Central memory CD8-positive, alpha-beta T cell (primary cell): ENCODE data around the gene ATIC.

ENCODE experiments used
- ATAC-seq: fragments of 150-1000 bp; cut with Tn5 transposase; replicated peaks from 2 replicates; pipeline ENCODE4 v1.10.0; 2022; ENCODE audit warnings: mild to moderate bottlenecking, moderate FRiP score, moderate number of reproducible peaks; ENCODE audit not compliant: poor library complexity, severe bottlenecking; ENCODE audit errors: extremely low read depth
- DNase-seq, 2 donors: peaks; one replicate each; pipeline ENCODE4 v3.0.0; 2021; ENCODE audit warnings: low spot score in 2 of 2
- H3K27ac Mint-ChIP-seq: one replicate; pipeline ENCODE4 v1.8.0; 2022; ENCODE audit warnings: low read depth, mild to moderate bottlenecking, moderate library complexity, mixed read lengths
- H3K27me3 Mint-ChIP-seq: one replicate; pipeline ENCODE4 v1.8.0; 2022; ENCODE audit warnings: mixed read lengths
- H3K36me3 Mint-ChIP-seq: one replicate; pipeline ENCODE4 v1.8.0; 2022; ENCODE audit warnings: mild to moderate bottlenecking, moderate library complexity, mixed read lengths; ENCODE audit not compliant: insufficient read depth
- H3K4me1 Mint-ChIP-seq: one replicate; pipeline ENCODE4 v1.8.0; 2022; ENCODE audit warnings: mixed read lengths
- H3K4me3 Mint-ChIP-seq: one replicate; pipeline ENCODE4 v1.8.0; 2022; ENCODE audit warnings: mild to moderate bottlenecking, moderate library complexity, mixed read lengths
- H3K9me3 Mint-ChIP-seq: one replicate; pipeline ENCODE4 v1.8.0; 2022; ENCODE audit warnings: mixed read lengths

The ATIC gene

DNA sequence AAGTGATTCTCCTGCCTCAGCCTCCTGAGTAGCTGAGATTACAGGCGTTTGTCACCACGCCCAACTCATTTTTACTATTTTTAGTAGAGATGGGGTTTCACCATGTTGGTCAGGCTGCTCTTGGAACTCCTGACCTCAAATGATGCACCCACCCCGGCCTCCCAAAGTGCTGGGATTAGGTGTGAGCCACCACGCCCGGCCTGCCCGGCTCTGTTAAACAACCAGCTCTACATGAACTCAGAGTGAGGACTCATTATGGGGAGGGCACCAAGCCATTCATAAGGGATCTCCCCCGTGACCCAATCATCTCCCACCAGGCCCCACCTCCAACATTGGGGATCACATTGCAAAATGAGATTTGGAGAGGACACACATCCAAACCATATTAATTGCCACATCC is 8.8 kb downstream of the ATIC start:
- Mint-ChIP-seq H3K27ac (no peak overlapping the region), H3K4me3 (no peak overlapping the region), H3K36me3 (peaks cover 50% of the 10 kb centered on the region), H3K4me1 (peaks cover 41% of the 10 kb centered on the region), H3K27me3 (no peaks in the 10 kb centered on the region), H3K9me3 (no peaks in the 10 kb centered on the region)
- no peak for DNase-seq
- ATAC-seq = no peak

- Mint-ChIP-seq H3K27me3 (no peaks in the 10 kb centered on the region), H3K4me1 (peaks cover 53% of the 10 kb centered on the region), H3K9me3 (no peaks in the 10 kb centered on the region), H3K36me3 (peaks cover 68% of the 10 kb centered on the region), H3K27ac (no peak overlapping the region), H3K4me3 (no peak overlapping the region)
- ATAC-seq (no peak), DNase-seq (no peak)
Observed at GRCh38 chr2:215324811-215325210, 13.0 kb downstream of the ATIC start.

DNA sequence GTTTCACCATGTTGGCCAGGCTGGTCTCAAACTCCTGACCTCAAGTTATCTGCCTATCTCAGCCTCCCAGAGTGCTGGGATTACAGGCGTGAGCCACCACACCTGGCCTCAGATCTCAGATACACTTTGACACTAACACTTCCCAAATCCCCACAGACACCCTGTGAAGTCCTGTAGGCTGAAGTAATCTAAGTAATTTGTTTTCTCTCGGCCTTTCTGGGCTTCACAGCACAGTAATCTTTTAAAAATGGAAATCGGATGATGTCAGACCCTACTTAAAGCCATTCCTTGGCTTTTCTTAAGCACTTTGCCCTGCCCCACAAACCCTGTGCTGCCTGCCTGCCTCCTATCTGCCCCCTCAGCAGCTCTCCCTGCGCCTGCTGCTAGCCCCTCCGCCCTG is 16.2 kb downstream of the ATIC start:
- Mint-ChIP-seq H3K9me3 (no peaks in the 10 kb centered on the region), H3K27me3 (no peaks in the 10 kb centered on the region), H3K36me3 (peaks cover 67% of the 10 kb centered on the region), H3K27ac (no peak overlapping the region), H3K4me1 (peaks cover 53% of the 10 kb centered on the region), H3K4me3 (no peak overlapping the region)
- no peak for DNase-seq
- no peak for ATAC-seq

GRCh38 chr2:215332872-215333595 is 21.2 kb downstream of the ATIC start:
- H3K27ac Mint-ChIP-seq = no peak overlapping the region
- H3K27me3 Mint-ChIP-seq = no peaks in the 10 kb centered on the region
- peaks cover 30% of the 10 kb centered on the region for H3K4me1 Mint-ChIP-seq
- DNase-seq (no peak), ATAC-seq (no peak)
- no peak overlapping the region for H3K4me3 Mint-ChIP-seq
- no peaks in the 10 kb centered on the region for H3K9me3 Mint-ChIP-seq
- H3K36me3 Mint-ChIP-seq = peaks cover 67% of the 10 kb centered on the region

DNA sequence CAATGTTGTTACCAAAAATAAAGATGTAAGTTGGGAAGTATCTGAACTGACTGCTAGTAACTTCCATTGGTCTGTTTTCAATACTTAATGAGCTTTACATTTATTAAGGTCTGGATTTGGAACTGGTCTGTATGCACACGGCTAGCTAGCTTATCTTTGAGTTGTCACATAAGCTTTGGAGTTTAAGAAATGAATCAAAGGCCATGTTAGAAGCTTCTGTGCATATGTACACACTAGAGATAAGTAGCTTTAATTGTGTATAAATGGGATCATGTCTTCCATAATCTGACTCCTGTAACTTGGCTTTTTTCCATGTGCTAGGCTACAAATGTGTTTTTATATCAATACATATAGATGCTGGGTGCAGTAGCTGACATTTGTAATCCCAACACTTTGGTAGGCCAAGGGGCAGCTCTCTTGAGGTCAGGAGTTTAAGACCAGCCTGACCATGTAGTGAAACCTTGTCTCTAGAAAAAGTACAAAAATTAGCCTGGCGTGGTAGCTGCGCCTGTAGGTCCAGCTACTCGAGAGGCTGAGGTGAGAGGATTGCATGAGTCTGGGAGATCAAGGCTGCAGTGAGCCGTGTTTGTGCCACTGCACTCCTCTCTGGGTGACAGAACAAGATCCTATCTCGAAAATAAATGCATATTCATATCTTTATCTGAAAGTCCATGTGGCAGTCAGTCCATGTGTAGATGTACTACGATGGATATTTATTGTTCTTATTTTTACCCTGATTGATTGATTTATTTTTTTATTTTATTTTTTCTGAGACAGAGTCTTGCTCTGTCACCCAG is 27.2 kb downstream of the ATIC start:
- H3K4me1 Mint-ChIP-seq = no peaks in the 10 kb centered on the region
- H3K27me3 Mint-ChIP-seq = no peaks in the 10 kb centered on the region
- DNase-seq = no peak
- H3K9me3 Mint-ChIP-seq = no peaks in the 10 kb centered on the region
- ATAC-seq = no peak
- no peak overlapping the region for H3K27ac Mint-ChIP-seq
- peaks cover 73% of the 10 kb centered on the region for H3K36me3 Mint-ChIP-seq
- H3K4me3 Mint-ChIP-seq = no peak overlapping the region

DNA sequence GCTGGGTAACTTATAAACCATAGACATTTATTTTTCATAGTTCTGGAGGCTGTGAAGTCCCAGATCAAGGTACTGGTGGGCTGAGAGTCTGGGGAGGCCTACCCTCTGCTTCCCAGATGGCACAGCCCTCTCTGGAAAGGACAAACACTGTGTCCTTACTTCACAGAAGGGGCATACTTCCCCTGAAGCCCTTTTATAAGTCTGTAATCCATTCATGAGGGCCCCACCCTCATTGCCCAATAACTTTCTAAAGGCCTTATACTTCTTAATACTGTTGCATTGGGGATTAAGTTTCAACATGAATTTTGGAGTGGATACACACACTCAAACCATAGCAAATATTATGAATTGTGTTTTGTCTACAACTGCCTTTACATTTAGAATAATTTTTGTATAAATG is 36.0 kb downstream of the ATIC start:
- Mint-ChIP-seq H3K4me3 (no peak overlapping the region), H3K27me3 (no peaks in the 10 kb centered on the region), H3K4me1 (no peaks in the 10 kb centered on the region), H3K27ac (no peak overlapping the region), H3K36me3 (peaks cover 52% of the 10 kb centered on the region), H3K9me3 (no peaks in the 10 kb centered on the region)
- ATAC-seq (no peak), DNase-seq (no peak)

DNA sequence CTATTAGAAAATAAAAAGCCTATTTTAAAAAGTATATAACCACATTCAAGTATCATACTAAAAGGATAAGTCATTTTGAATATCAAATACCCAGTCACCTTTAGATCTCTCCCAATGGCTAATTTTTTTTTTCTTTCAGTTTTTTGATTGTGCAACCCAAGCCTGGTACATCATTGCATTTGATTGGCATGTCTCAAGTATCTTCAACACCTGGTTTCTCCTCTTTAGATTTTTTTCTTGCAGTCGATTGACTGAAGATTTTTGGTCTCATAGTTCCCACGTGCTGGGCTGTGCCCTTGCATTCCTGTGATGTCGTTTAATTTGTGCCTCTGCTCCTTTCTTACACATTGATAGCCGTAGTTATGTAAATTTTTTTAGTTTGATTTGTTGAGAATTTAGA is 40.7 kb downstream of the ATIC start:
- Mint-ChIP-seq H3K9me3 (no peaks in the 10 kb centered on the region), H3K27ac (no peak overlapping the region), H3K36me3 (peaks cover 17% of the 10 kb centered on the region), H3K4me3 (no peak overlapping the region), H3K4me1 (no peaks in the 10 kb centered on the region), H3K27me3 (no peaks in the 10 kb centered on the region)
- DNase-seq = no peak
- ATAC-seq = no peak

DNA sequence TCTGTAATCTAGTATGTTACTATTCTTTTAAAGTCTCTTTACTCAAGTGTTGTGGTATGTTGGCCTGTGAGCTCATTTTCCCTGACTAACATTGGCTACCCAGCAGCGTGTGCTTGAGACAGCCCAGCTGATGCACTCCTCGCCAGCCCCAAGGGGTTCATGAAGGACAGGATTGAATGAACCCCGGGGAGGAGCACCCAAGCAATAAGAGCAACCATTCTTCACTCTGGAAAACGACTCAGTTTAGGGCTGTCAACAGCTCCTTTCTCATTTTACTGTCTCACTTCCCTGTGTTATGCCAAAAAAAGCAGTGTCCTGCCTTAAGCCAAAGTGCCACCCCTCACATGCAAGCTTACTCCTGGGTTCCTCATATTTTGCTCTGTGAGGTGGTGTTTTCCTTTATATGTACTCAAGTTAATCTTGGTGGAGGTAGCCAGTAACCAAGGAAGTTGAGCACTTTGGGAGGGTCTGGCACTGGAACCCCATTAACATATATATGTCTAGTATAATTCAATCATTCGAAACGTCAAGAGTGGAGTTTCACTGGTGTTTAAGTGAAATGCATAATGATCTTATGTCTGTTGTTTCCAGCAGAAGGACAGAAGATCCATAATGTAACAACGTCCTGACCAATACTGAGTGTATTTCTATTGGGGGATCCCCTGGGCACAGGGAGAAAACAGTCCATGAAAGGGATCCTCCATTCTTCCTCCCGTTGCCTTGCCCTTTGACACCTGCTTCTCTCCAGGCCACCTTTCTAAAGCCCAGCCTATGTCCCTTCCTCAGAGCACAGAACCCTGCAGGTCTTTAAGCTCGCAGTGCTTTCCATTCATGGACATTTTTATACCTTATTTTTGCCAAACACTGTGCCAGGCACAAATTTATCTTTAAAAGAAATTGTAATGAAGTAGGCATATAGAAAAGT is 43.2 kb downstream of the ATIC start:
- no peaks in the 10 kb centered on the region for H3K9me3 Mint-ChIP-seq
- ATAC-seq = no peak
- H3K4me1 Mint-ChIP-seq = no peaks in the 10 kb centered on the region
- no peak for DNase-seq
- H3K27ac Mint-ChIP-seq = no peak overlapping the region
- no peak overlapping the region for H3K4me3 Mint-ChIP-seq
- H3K36me3 Mint-ChIP-seq = peaks cover 6% of the 10 kb centered on the region
- no peaks in the 10 kb centered on the region for H3K27me3 Mint-ChIP-seq

- no peak overlapping the region for H3K4me3 Mint-ChIP-seq
- H3K9me3 Mint-ChIP-seq = no peaks in the 10 kb centered on the region
- H3K27me3 Mint-ChIP-seq = no peaks in the 10 kb centered on the region
- no peaks in the 10 kb centered on the region for H3K4me1 Mint-ChIP-seq
- no peak for DNase-seq
- peaks cover 4% of the 10 kb centered on the region for H3K36me3 Mint-ChIP-seq
- H3K27ac Mint-ChIP-seq = no peak overlapping the region
- no peak for ATAC-seq
Observed at GRCh38 chr2:215355801-215356200, 43.9 kb downstream of the ATIC start.

- no peak overlapping the region for H3K27ac Mint-ChIP-seq
- ATAC-seq (no peak), DNase-seq (no peak)
- H3K4me3 Mint-ChIP-seq = no peak overlapping the region
- no peaks in the 10 kb centered on the region for H3K27me3 Mint-ChIP-seq
- peaks cover 2% of the 10 kb centered on the region for H3K36me3 Mint-ChIP-seq
- no peaks in the 10 kb centered on the region for H3K9me3 Mint-ChIP-seq
- no peaks in the 10 kb centered on the region for H3K4me1 Mint-ChIP-seq
Observed at GRCh38 chr2:215356334-215356947, 44.6 kb downstream of the ATIC start.

- Mint-ChIP-seq H3K4me1 (no peaks in the 10 kb centered on the region), H3K27ac (no peak overlapping the region), H3K4me3 (no peak overlapping the region), H3K27me3 (no peaks in the 10 kb centered on the region), H3K9me3 (no peaks in the 10 kb centered on the region), H3K36me3 (peaks cover 2% of the 10 kb centered on the region)
- ATAC-seq (no peak), DNase-seq (no peak)
Observed at GRCh38 chr2:215356948-215357461, 45.1 kb downstream of the ATIC start.

DNA sequence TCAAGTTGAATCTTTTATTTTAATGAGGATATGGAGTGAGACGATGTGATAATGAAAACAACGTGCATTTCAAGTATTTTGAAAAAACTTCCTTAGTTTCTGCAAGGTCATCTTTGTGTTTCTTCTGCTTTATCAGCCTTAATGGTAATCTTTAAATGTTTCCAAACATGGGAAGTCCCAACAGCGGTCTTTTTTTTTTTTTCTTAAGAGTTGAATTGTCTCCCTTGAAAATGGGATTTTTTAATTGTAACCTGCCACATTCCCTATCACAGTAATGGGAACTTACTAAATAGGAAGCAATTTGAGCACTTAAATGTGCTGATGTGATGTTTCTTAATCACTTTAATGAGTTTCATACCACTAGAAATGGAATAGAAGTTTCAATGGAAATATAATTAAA is 45.8 kb downstream of the ATIC start:
- ATAC-seq (no peak), DNase-seq (no peak)
- H3K4me3 Mint-ChIP-seq = no peak overlapping the region
- no peak overlapping the region for H3K27ac Mint-ChIP-seq
- peaks cover 2% of the 10 kb centered on the region for H3K36me3 Mint-ChIP-seq
- H3K9me3 Mint-ChIP-seq = no peaks in the 10 kb centered on the region
- no peaks in the 10 kb centered on the region for H3K27me3 Mint-ChIP-seq
- no peaks in the 10 kb centered on the region for H3K4me1 Mint-ChIP-seq
